Activated CD8-positive, alpha-beta memory T cell treated with anti-CD3 and anti-CD28 coated beads, Interleukin-2, amount 50 U/mL, for 1 hour (primary cell): ENCODE results near the gene ACADL.

Experiments used
- DNase-seq: peaks from one replicate; pipeline ENCODE4 v3.0.0-alpha.2; 2020; ENCODE audit errors: extremely low read depth

The ACADL gene

DNA sequence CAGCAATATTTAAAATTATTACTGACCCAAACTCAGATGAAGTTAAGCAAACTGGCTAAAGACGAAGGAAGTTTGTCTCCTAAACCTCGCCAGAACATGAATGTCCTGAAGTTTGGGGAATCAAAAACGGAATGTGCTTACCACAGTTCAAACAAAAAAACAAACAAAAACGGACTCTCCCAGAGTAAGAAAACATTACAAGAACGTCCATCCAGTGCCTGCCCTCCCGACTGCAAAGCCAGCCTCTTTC is 55.1 kb downstream of the ACADL start:
- DNase-seq = no peak

- DNase-seq = no peak
Observed at GRCh38 chr2:210169516-210170195, 55.6 kb downstream of the ACADL start.

DNA sequence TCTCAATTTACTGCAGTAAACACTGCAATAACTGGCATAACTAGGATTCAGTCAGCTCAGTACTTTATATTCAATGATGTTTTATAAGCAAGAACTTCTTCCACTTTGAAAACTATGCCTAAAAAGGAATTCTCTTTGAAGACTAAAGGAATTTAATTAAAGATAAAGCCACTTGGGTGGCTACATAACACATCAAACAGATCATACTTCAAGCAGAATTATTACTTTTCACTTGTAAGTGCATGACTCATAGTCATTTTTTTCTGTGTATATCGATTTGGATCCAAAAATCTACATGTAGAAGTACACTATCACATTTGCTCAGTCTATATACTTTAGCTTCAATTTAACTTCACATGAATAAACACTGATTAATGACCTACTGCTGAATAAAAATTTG is 58.0 kb downstream of the ACADL start:
- DNase-seq = no peak

GRCh38 chr2:210162466-210163124 is 62.7 kb downstream of the ACADL start:
- no peak for DNase-seq

DNA sequence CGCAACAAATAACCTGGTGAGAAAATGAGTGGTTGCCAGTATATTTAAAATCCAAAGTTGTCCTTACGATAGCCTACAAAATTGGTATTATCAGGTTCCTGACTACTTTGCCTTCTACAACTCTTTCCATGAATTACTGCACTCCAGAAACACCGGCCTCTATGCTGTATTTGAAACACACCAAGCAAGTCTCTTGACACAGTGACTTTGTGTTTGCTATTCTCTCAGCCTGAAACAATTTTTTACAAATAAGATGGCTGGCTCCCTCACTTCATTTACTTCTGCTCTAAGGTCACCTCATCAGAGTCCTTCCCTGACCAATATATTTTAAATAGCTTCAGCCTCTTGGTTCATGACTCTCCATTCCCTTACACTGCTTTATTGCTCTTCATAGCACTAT is 66.2 kb downstream of the ACADL start:
- DNase-seq = no peak

- no peak for DNase-seq
Observed at GRCh38 chr2:210158236-210158635, 67.0 kb downstream of the ACADL start.

GRCh38 chr2:210157526-210157925 is 67.7 kb downstream of the ACADL start:
- DNase-seq = no peak

DNA sequence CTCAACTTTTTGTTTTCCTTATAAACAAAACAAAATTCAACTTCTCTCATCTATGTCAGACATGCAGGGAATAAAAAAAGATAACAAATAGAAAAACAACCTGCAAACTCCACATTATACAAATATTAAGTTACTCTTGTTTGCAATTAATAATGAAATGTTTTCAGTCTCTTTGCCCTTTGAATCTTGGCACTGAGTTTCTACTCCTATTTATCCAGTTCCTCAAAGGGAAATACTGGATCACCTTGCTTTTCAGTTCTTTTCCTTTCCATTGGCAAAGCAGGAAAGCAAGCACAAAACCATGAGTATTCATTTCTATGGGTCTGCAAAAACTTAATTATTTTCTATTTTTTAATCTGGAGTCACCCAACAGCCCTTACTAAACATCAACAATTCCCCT is 77.6 kb downstream of the ACADL start:
- DNase-seq = no peak
